K562 (cell line): ENCODE measurements around the gene SLC22A4. TPM values are rescaled to one million over a fixed set of nuclear protein-coding genes. Genes with fewer than 3 reads are reported as not detected.
A peak's percentile ranks its signal among the peaks of the same experiment; 100 is the strongest.

Experiments
- BHLHE40 ChIP-seq: IDR thresholded peaks from 2 replicates; pipeline ENCODE4 v1.6.1; 2011; ENCODE audit warnings: low read length, improper control_type of control experiment
- BRF1 ChIP-seq: IDR thresholded peaks from 3 replicates; pipeline ENCODE4 v1.6.1; 2011; ENCODE audit warnings: borderline replicate concordance, mild to moderate bottlenecking; ENCODE audit not compliant: insufficient read length; ENCODE audit errors: extremely low read depth
- GTF2F1 ChIP-seq: IDR thresholded peaks from 2 replicates; pipeline ENCODE4 v1.6.1; 2011; ENCODE audit warnings: low read depth, low read length, improper control_type of control experiment
- JUN ChIP-seq, 2 experiments: sonication (generic) in 1 of 2; formaldehyde crosslinking in 1 of 2; IDR thresholded peaks; 2 replicates each; pipeline versions ENCODE4 v1.6.1 to v1.8.0; 2012 to 2022; ENCODE audit warnings: borderline replicate concordance in 2 of 2, mild to moderate bottlenecking in 2 of 2, improper control_type of control experiment in 1 of 2, low read depth in 1 of 2, low read length in 1 of 2, missing genetic modification reagents in 1 of 2
- JUND ChIP-seq, 2 experiments: IDR thresholded peaks; 2 replicates in 1 of 2; 3 replicates in 1 of 2; pipeline ENCODE4 v1.6.1; 2011; ENCODE audit warnings: borderline replicate concordance in 2 of 2, low read depth in 2 of 2, low read length in 2 of 2, improper control_type of control experiment in 1 of 2, missing biosample characterization in 1 of 2, missing genetic modification characterization in 1 of 2, missing genetic modification reagents in 1 of 2
- KLF13 ChIP-seq: fragments of 450-650 bp; IDR thresholded peaks from 2 replicates; pipeline ENCODE4 v1.6.1; 2016; ENCODE audit warnings: missing genetic modification characterization, low read depth, mild to moderate bottlenecking, missing compliant biosample characterization, moderate library complexity, borderline replicate concordance
- NFIC ChIP-seq: fragments of 450-650 bp; IDR thresholded peaks from 2 replicates; pipeline ENCODE4 v1.6.1; 2017; ENCODE audit warnings: mild to moderate bottlenecking, inconsistent platforms
- RAD21 ChIP-seq, 2 experiments: fragments of 250-450 bp in 1 of 2; fragments of 450-650 bp in 1 of 2; sonication (Bioruptor Pico) in 1 of 2; formaldehyde crosslinking in 1 of 2; IDR thresholded peaks in 1 of 2; conservative IDR thresholded peaks in 1 of 2; 2 replicates each; pipeline versions ENCODE4 v1.4.0 to v1.8.0; 2020 to 2022; ENCODE audit warnings: mild to moderate bottlenecking in 2 of 2, moderate library complexity in 1 of 2
- RBM14 ChIP-seq: fragments of 200-400 bp; formaldehyde crosslinking; IDR thresholded peaks from 2 replicates; pipeline ENCODE4 v1.6.1; 2018; ENCODE audit warnings: low read depth, mild to moderate bottlenecking, low read length, moderate library complexity, borderline replicate concordance; ENCODE audit not compliant: insufficient read depth
- SMARCA4 ChIP-seq: fragments of 450-650 bp; IDR thresholded peaks from 2 replicates; pipeline ENCODE4 v1.6.1; 2016
- ZFP30 ChIP-seq: fragments of 250-450 bp; sonication (Bioruptor Pico); IDR thresholded peaks from 2 replicates; pipeline ENCODE4 v1.8.0; 2022; ENCODE audit warnings: moderate library complexity, mild to moderate bottlenecking, inconsistent platforms, borderline replicate concordance
- ZNF436 ChIP-seq: fragments of 250-450, 450-650 bp; sonication (Bioruptor Pico); formaldehyde crosslinking; IDR thresholded peaks from 2 replicates; pipeline ENCODE4 v1.7.0; 2020; ENCODE audit warnings: mild to moderate bottlenecking
- ZNF444 ChIP-seq: fragments of 250-450 bp; sonication (Bioruptor Pico); IDR thresholded peaks from 2 replicates; pipeline ENCODE4 v1.4.0; 2020; ENCODE audit warnings: mild to moderate bottlenecking, moderate library complexity
- polyA plus RNA-seq, 8 experiments: library from polyadenylated mRNA; depleted of rRNA in 4 of 8; stranded (reverse) in 5 of 8; unstranded in 3 of 8; fragments of >200 nt; fragmentation: Nextera tagmentation in 2 of 8; fragmentation: Illumina TruSeq in 1 of 8; extraction: Ambion mirVana in 2 of 8; extraction: Trizol in 1 of 8; gene quantifications; 2 replicates each; pipeline versions ENCODE4 v1.2.1 to v1.2.3, GENCODE V29; 2011 to 2014; ENCODE audit warnings: inconsistent platforms in 1 of 8, missing spikeins in 1 of 8
- total RNA-seq, 7 experiments: library from RNA; depleted of rRNA in 6 of 7; stranded (reverse); fragments of >200 nt in 6 of 7; fragmentation: Illumina TruSeq in 2 of 7; extraction: Trizol in 2 of 7; gene quantifications; 2 replicates each; pipeline versions ENCODE4 v1.2.1 to v1.2.3, GENCODE V29; 2011 to 2021; ENCODE audit warnings: low replicate concordance in 1 of 7
- TF ChIP-seq, protein P1 (sequence below): fragments of 200-800 bp; sonication (Bioruptor generic); IDR thresholded peaks from 2 replicates; pipeline ENCODE4 v1.6.1; 2017; ENCODE audit warnings: missing genetic modification characterization, missing compliant biosample characterization
- TF ChIP-seq, protein P2 (sequence below): fragments of 450-650 bp; formaldehyde crosslinking; IDR thresholded peaks from 2 replicates; pipeline ENCODE4 v1.4.0; 2022; ENCODE audit warnings: mild to moderate bottlenecking, moderate library complexity

SLC22A4 gene
- total and polyA plus RNA-seq, 9 of the 15 experiments (the other 6 are each of a cell fraction or from before 2014, with no cell fraction given): 2.7 to 9.5 (median 6.2) TPM

DNA sequence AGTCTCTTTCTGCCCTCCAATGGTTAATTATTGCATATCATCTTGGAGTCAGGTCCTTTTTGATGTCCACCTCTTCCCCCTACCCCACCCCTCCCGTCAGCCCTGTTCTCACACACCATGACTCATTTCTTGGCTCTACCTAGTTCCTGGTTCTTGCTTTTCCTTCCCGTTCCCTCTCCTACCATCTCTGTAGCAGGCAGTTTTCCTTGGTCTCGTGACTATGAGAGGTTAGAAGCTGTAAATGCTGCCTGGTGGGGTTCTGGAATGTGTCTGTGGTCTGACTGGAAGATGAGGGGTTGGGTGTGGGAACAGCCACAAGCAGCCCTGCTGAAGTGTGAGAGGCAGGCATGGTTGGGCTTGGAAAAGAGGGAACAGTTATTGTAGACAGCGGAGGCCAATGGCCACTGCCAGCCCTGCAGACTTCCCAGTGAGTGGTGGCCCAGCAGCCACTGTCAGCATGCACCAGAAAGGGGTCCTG, 93.5 kb downstream of the SLC22A4 start (continued):
- TF ChIP-seq RAD21 (CRISPR knock-in tag; conservative IDR thresholded peaks at IDR 0.05 in 1 of 2, IDR thresholded peaks at IDR 0.05 in 1 of 2) (peak; percentile 14 to 22; a peak in 2 of 4 replicates), SMARCA4 (0 out of 2 replicates have a peak, but pooled peaks have one; percentile 39), RBM14 (no peak), ZNF444 (CRISPR knock-in tag) (no peak), JUN (IDR thresholded peaks at IDR 0.05; ENCODE audit: borderline replicate concordance, low read depth, low read length) (peak; percentile 48; the same call in 1 of the 2 replicates), JUN (CRISPR knock-in tag; IDR thresholded peaks at IDR 0.05; ENCODE audit: borderline replicate concordance) (no peak), ZNF436 (CRISPR knock-in tag) (no peak), GTF2F1 (no peak), NFIC (0 out of 2 replicates have a peak, but pooled peaks have one; percentile 20), KLF13 (tag) (0 out of 2 replicates have a peak, but pooled peaks have one; percentile 16), BHLHE40 (peak; percentile 59; the same call in 1 of the 2 replicates), BRF1 (no peak), JUND (IDR thresholded peaks at IDR 0.05; ENCODE audit: borderline replicate concordance, low read depth, low read length) (peak; percentile 83), JUND (tag; IDR thresholded peaks at IDR 0.05; ENCODE audit: borderline replicate concordance, low read depth, low read length) (peak; percentile 71; the same call in 2 of the 3 replicates), ZFP30 (CRISPR knock-in tag) (no peak)
- TF ChIP-seq, protein P1, sequence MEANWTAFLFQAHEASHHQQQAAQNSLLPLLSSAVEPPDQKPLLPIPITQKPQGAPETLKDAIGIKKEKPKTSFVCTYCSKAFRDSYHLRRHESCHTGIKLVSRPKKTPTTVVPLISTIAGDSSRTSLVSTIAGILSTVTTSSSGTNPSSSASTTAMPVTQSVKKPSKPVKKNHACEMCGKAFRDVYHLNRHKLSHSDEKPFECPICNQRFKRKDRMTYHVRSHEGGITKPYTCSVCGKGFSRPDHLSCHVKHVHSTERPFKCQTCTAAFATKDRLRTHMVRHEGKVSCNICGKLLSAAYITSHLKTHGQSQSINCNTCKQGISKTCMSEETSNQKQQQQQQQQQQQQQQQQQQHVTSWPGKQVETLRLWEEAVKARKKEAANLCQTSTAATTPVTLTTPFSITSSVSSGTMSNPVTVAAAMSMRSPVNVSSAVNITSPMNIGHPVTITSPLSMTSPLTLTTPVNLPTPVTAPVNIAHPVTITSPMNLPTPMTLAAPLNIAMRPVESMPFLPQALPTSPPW (CRISPR knock-in tag): peak; percentile 67
- TF ChIP-seq, protein P2, sequence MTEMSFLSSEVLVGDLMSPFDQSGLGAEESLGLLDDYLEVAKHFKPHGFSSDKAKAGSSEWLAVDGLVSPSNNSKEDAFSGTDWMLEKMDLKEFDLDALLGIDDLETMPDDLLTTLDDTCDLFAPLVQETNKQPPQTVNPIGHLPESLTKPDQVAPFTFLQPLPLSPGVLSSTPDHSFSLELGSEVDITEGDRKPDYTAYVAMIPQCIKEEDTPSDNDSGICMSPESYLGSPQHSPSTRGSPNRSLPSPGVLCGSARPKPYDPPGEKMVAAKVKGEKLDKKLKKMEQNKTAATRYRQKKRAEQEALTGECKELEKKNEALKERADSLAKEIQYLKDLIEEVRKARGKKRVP: no peak
